HepG2 (cell line): ENCODE measurements around the gene CIAO2B. TPM values are rescaled to one million over a fixed set of nuclear protein-coding genes. Genes with fewer than 3 reads are reported as not detected.
A peak's percentile ranks its signal among the peaks of the same experiment; 100 is the strongest.

Experiments
- FOXO1 ChIP-seq: sonication (generic); formaldehyde crosslinking; IDR thresholded peaks from 2 replicates; pipeline ENCODE4 v1.4.0; 2020; ENCODE audit warnings: missing genetic modification reagents
- FUBP1 ChIP-seq: sonication (generic); formaldehyde crosslinking; IDR thresholded peaks from 2 replicates; pipeline ENCODE4 v1.5.1; 2020; ENCODE audit warnings: missing genetic modification reagents, mild to moderate bottlenecking, borderline replicate concordance
- KDM2A ChIP-seq: sonication (generic); formaldehyde crosslinking; IDR thresholded peaks from 2 replicates; pipeline ENCODE4 v1.4.0; 2020; ENCODE audit warnings: low read depth, missing genetic modification reagents, borderline replicate concordance
- LBX2 ChIP-seq: sonication (generic); formaldehyde crosslinking; IDR thresholded peaks from 2 replicates; pipeline ENCODE4 v1.5.0; 2020; ENCODE audit warnings: missing genetic modification reagents, mild to moderate bottlenecking, borderline replicate concordance
- MXD1 ChIP-seq: sonication (generic); formaldehyde crosslinking; IDR thresholded peaks from 2 replicates; pipeline ENCODE4 v1.4.0; 2020; ENCODE audit warnings: mild to moderate bottlenecking, missing genetic modification reagents
- MYNN ChIP-seq: sonication (generic); formaldehyde crosslinking; IDR thresholded peaks from 2 replicates; pipeline ENCODE4 v1.4.0; 2020; ENCODE audit warnings: mild to moderate bottlenecking, low read depth, missing genetic modification reagents
- NAIF1 ChIP-seq: sonication (generic); formaldehyde crosslinking; IDR thresholded peaks from 2 replicates; pipeline ENCODE4 v1.5.0; 2020; ENCODE audit warnings: mild to moderate bottlenecking, missing genetic modification reagents, borderline replicate concordance
- PLRG1 ChIP-seq: fragments of 450-650 bp; conservative IDR thresholded peaks from 2 replicates; pipeline ENCODE4 v1.6.1; 2016
- RAD51 ChIP-seq: fragments of 450-650 bp; IDR thresholded peaks from 2 replicates; pipeline ENCODE4 v1.6.1; 2016; ENCODE audit warnings: borderline replicate concordance
- RARA ChIP-seq: IDR thresholded peaks from 2 replicates; pipeline ENCODE4 v1.6.1; 2016; ENCODE audit warnings: missing genetic modification reagents, missing compliant biosample characterization
- RBFOX2 ChIP-seq: fragments of 200-400 bp; formaldehyde crosslinking; IDR thresholded peaks from 2 replicates; pipeline ENCODE4 v1.6.1; 2017; ENCODE audit warnings: low read depth, mild to moderate bottlenecking, low read length
- RBM22 ChIP-seq: fragments of 200-400 bp; formaldehyde crosslinking; optimal IDR thresholded peaks from 2 replicates; pipeline ENCODE3; 2017; ENCODE audit warnings: mild to moderate bottlenecking, low read length, moderate library complexity
- SCMH1 ChIP-seq: sonication (generic); formaldehyde crosslinking; IDR thresholded peaks from 2 replicates; pipeline ENCODE4 v1.9.0; 2021; ENCODE audit warnings: missing genetic modification reagents, mild to moderate bottlenecking, borderline replicate concordance
- SNRNP70 ChIP-seq: fragments of 200-400 bp; formaldehyde crosslinking; IDR thresholded peaks from 2 replicates; pipeline ENCODE4 v1.6.1; 2017; ENCODE audit warnings: mild to moderate bottlenecking, low read depth, low read length, moderate library complexity
- SOX5 ChIP-seq: IDR thresholded peaks from 2 replicates; pipeline ENCODE4 v1.6.1; 2016; ENCODE audit warnings: borderline replicate concordance
- TCF7L2 ChIP-seq: IDR thresholded peaks from 2 replicates; pipeline ENCODE4 v1.6.1; 2011; ENCODE audit warnings: mild to moderate bottlenecking, low read depth, low read length, moderate library complexity
- THAP8 ChIP-seq: sonication (generic); formaldehyde crosslinking; IDR thresholded peaks from 2 replicates; pipeline ENCODE4 v1.5.1; 2020; ENCODE audit warnings: missing genetic modification reagents, mild to moderate bottlenecking, borderline replicate concordance
- ZFAT ChIP-seq: sonication (generic); formaldehyde crosslinking; conservative IDR thresholded peaks from 2 replicates; pipeline ENCODE4 v1.8.1; 2023; ENCODE audit warnings: missing genetic modification reagents, inconsistent platforms
- ZNF180 ChIP-seq: sonication (generic); formaldehyde crosslinking; IDR thresholded peaks from 2 replicates; pipeline ENCODE4 v1.4.0; 2020; ENCODE audit warnings: low read depth, missing genetic modification reagents, borderline replicate concordance
- ZNF501 ChIP-seq: sonication (generic); formaldehyde crosslinking; IDR thresholded peaks from 2 replicates; pipeline ENCODE4 v1.5.1; 2020; ENCODE audit warnings: mild to moderate bottlenecking, moderate library complexity, missing genetic modification reagents
- ZNF558 ChIP-seq: sonication (generic); formaldehyde crosslinking; IDR thresholded peaks from 2 replicates; pipeline ENCODE4 v1.9.0; 2022; ENCODE audit warnings: mild to moderate bottlenecking, missing genetic modification reagents, borderline replicate concordance
- ZNF616 ChIP-seq: sonication (generic); formaldehyde crosslinking; IDR thresholded peaks from 2 replicates; pipeline ENCODE4 v1.5.0; 2020; ENCODE audit warnings: low read depth, mild to moderate bottlenecking, missing genetic modification reagents
- ZNF709 ChIP-seq: sonication (generic); formaldehyde crosslinking; IDR thresholded peaks from 2 replicates; pipeline ENCODE4 v1.5.0; 2020; ENCODE audit warnings: mild to moderate bottlenecking, missing genetic modification reagents
- polyA plus RNA-seq, 8 experiments: library from polyadenylated mRNA; depleted of rRNA in 3 of 8; stranded (reverse) in 7 of 8; unstranded in 1 of 8; fragments of >200 nt; fragmentation: Illumina TruSeq in 4 of 8; extraction: Trizol in 4 of 8; gene quantifications; 2 replicates each; pipeline versions ENCODE4 v1.2.1 to v1.2.3, GENCODE V29; 2011 to 2016; ENCODE audit warnings: low read depth in 4 of 8, missing spikeins in 1 of 8, mixed read lengths in 1 of 8; ENCODE audit not compliant: insufficient read depth in 1 of 8
- total RNA-seq, 5 experiments: library from RNA; depleted of rRNA; stranded (reverse); fragments of >200 nt; fragmentation: Illumina TruSeq; extraction: Trizol; gene quantifications; 2 replicates each; pipeline ENCODE4 v1.2.3, GENCODE V29; 2016; ENCODE audit warnings: low read depth in 1 of 5

Gene CIAO2B
- total and polyA plus RNA-seq, 2 of the 13 experiments (the other 11 are each of a cell fraction or from before 2014, with no cell fraction given): 157 to 293 TPM

GRCh38 chr16:66953462-66954096 lies 19.4 kb upstream of the CIAO2B start (continued):
- TF ChIP-seq ZFAT (CRISPR knock-in tag) (no peak), MYNN (CRISPR knock-in tag) (no peak), TCF7L2 (no peak), RAD51 (no peak), ZNF558 (CRISPR knock-in tag) (0 out of 2 replicates have a peak, but pooled peaks have one; percentile 19), THAP8 (CRISPR knock-in tag) (0 out of 2 replicates have a peak, but pooled peaks have one; percentile 53), FOXO1 (CRISPR knock-in tag) (no peak), ZNF180 (CRISPR knock-in tag) (no peak), SOX5 (CRISPR knock-in tag) (no peak), PLRG1 (no peak), ZNF501 (0 out of 2 replicates have a peak, but pooled peaks have one; percentile 9), NAIF1 (no peak), RBFOX2 (no peak), SCMH1 (CRISPR knock-in tag) (no peak), ZNF709 (CRISPR knock-in tag) (0 out of 2 replicates have a peak, but pooled peaks have one; percentile 20), FUBP1 (CRISPR knock-in tag) (no peak), KDM2A (CRISPR knock-in tag) (no peak), RBM22 (no peak), RARA (CRISPR knock-in tag) (0 out of 2 replicates have a peak, but pooled peaks have one; percentile 1), ZNF616 (CRISPR knock-in tag) (no peak), SNRNP70 (no peak), MXD1 (CRISPR knock-in tag) (no peak), LBX2 (CRISPR knock-in tag) (no peak)
